T follicular helper cell (primary cell): Measurements from ENCODE around the gene CEP97.
"Not testable (repeated sequence)": the region's sequence is repeated elsewhere in the genome, so short reads cannot be mapped to it uniquely, and the experiment has no call there.

ENCODE experiments used
- DNase-seq: peaks from one replicate; pipeline ENCODE4 v3.0.0-alpha.2; 2020; ENCODE audit warnings: low read depth
- total RNA-seq, 2 experiments: gene quantifications; one replicate each; lab custom pipeline; 2026; lab: John Stamatoyannopoulos, UW

The CEP97 gene, protein sequence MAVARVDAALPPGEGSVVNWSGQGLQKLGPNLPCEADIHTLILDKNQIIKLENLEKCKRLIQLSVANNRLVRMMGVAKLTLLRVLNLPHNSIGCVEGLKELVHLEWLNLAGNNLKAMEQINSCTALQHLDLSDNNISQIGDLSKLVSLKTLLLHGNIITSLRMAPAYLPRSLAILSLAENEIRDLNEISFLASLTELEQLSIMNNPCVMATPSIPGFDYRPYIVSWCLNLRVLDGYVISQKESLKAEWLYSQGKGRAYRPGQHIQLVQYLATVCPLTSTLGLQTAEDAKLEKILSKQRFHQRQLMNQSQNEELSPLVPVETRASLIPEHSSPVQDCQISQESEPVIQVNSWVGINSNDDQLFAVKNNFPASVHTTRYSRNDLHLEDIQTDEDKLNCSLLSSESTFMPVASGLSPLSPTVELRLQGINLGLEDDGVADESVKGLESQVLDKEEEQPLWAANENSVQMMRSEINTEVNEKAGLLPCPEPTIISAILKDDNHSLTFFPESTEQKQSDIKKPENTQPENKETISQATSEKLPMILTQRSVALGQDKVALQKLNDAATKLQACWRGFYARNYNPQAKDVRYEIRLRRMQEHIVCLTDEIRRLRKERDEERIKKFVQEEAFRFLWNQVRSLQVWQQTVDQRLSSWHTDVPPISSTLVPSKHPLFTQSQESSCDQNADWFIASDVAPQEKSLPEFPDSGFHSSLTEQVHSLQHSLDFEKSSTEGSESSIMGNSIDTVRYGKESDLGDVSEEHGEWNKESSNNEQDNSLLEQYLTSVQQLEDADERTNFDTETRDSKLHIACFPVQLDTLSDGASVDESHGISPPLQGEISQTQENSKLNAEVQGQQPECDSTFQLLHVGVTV
- total RNA-seq: 39.4 to 40.1 reads per million in 2 experiments

GRCh38 chr3:101724329-101725193, at the start of gene CEP97:
TSS of gene CEP97 (plus strand) at chr3:101724614. CDS start at chr3:101724677, 63 bp downstream.
- peak; percentile 77 for DNase-seq

DNA sequence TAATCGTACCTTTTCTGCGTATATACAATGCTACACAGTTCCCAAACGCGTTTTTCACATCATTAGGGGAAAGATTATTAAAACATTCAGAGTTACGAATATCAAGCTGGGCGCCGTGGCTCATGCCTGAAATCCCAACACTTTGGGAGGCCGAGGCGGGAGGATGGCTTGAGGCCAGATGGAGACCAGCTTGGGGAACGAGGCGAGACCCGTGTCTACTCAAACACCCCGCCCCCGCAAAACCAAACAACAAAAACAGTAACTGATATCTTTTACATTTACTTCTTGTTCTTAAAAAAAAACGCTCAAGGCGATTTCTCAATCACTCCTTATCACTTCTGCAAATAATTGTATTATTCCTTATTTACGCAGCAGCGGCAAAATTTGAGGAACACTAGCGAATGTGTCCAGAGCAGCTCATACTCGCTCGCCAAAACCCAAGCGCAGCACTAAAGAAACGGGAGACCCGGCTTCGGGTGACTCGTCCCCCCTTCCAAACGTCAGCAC, 48.7 kb upstream of the CEP97 start:
- DNase-seq: no peak

DNA sequence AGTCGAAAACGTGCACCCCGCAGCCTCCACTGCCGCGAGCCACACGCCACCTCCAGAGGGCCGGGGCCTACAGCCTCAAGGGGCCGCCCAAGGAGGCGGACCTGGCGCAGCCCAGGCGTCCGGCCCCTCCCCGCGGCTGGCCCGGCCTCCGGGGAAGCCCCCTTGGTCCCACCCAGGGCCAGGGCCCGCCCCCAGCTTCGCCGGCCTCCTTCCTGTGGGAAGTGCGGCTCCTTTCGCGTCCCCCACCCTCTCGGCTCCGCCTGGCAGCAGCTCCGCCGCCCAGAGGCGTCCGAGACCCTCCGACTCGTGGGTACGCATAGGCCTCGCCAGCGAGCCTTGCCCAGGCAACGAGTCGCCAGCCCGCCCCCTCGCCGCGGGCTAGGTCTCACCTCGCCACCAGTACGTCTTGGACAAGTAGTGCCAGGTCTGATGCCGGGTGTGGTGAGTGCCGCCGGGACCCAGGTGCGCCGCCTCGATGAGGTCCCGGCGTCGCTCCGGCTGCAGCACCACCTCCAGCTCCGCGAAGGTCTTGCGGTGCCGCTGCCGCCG, 48.1 kb upstream of the CEP97 start:
- peak; percentile 90 for DNase-seq

DNA sequence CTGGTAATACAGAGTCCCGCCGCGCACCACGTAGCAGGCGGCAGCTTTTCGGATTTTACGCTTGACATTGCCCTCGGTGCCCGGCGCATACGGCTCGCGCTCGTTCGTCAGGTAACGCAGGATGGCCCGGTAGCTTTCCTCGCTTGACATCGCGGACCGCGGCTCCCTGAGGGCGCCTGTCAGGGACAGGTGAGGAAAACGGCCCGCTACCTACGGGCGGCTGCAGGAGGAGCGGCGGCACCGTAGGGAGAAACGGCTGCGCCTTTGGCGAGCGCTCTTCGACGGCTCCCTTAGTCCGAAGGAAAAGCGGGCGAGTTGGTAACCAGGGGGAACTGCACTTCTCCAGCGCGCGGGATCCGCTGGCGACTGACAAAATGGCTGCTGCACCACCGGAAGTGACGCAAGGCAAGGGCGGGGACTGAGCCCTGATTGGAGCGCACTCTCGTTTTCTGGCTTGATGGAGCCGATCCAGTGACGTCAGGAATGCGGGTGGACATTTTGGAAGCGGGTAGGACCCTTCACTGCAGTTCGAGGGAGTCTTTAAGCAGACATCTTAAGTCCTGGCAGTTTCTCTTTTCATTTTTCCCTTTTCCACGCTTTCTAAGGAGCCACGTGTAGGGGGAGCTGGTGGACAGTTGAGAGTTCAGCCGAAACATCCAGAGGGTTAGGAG, 47.5 kb upstream of the CEP97 start, which contains the start of gene ZBTB11:
ZBTB11 (minus strand) TSS at position 368 of the 671 bp plus-strand sequence; CDS start at position 150, 218 bp downstream.
- DNase-seq: peak; percentile 100

DNA sequence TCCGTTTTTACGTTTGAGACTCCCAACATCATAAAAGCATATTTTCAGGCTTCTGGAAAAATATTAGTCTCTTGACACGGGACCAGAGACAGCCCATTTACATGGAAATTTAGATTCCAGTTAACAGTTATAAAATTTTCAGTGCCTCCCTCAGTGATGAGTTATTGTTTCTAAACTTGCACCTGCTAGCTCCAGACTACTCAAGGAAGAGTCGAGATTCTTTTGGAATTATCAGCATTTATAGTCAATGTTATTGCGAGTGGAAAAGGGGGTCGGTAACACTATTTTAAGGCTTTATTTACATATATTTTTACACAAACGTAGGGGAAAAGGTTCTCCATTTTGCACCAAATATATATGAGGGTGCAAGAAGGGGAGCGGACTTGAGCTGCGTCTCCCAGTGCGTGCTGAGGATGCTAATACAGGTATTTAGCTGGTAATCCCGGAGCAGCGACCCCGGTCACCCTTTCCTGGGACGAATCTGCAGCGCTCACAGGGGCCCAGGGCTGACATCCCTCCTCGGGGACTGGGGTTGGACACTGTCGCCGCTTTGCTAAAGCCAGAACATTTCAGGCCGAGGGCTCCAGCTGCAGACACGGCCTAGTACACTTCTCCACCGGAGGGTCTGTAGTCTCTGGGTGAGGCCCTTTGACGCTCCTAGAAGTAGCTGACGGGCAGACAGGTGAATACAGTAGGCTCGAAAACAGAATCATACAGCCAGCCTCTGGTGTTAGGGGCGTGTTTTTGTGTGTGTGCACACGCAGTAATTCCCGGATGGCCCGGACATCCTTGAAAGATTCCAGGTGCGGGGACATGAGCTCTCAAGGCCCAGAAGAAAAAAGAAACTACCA, 46.8 kb upstream of the CEP97 start:
- DNase-seq: no peak

GRCh38 chr3:101678837-101679236, 45.6 kb upstream of the CEP97 start:
- not testable (repeated sequence) for DNase-seq

- no peak for DNase-seq
These were observed 43.9 kb upstream of the CEP97 start for GRCh38 chr3:101680466-101680865.

GRCh38 chr3:101685050-101685400, 39.4 kb upstream of the CEP97 start:
- no peak for DNase-seq

GRCh38 chr3:101685870-101686307, 38.5 kb upstream of the CEP97 start:
- DNase-seq: no peak

DNA sequence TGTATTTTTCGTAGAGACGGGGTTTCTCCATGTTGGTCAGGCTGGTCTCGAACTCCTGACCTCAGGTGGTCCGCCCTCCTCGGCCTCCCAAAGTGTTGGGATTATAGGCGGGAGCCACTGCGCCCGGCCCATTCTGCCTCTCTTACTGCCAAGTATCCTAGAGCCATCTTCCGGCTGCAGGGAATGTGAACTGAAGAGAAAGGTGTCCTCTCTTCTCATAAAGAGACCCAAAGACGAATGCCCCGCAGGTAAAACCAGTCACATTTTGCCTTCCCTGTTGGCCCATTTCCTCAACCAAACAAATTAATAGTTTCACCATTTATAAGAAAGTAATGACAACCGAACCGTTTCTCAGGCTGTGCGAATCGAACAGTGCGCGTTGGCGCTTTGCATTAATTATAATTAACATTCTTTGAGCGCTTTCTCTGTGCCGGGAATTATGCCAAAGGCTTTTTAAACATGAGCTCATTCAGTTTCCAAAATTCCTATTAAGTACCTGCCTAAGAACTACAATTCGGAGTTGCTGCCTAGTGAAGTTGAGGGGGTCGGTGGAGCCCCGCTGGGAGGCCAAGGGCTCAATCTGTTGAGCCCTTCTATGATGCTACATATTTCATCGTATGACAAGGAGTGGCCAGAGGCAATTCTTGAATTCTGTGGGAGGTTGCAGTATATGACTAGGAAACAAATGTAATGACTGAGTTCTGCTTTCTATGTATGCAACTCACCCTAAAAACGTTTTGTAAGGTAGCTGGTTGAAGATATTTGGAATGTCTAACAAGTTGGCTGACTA, 37.1 kb upstream of the CEP97 start:
- DNase-seq: no peak

- DNase-seq: no peak
These were observed 35.1 kb upstream of the CEP97 start for GRCh38 chr3:101689286-101689685.

- DNase-seq: no peak
These were observed 33.4 kb upstream of the CEP97 start for GRCh38 chr3:101690972-101691371.

GRCh38 chr3:101691685-101692671, 32.4 kb upstream of the CEP97 start:
- not testable (repeated sequence) for DNase-seq

- DNase-seq: not testable (repeated sequence)
These were observed 30.9 kb upstream of the CEP97 start for GRCh38 chr3:101693540-101693939.

GRCh38 chr3:101694836-101695235, 29.6 kb upstream of the CEP97 start:
- DNase-seq: not testable (repeated sequence)

- no peak for DNase-seq
These were observed 28.5 kb upstream of the CEP97 start for GRCh38 chr3:101695779-101696372.
